Body of pancreas (tissue), 4 donors: ENCODE data around the gene CHAC1. TPM values are rescaled to one million over a fixed set of nuclear protein-coding genes. Genes with fewer than 3 reads are reported as not detected.

Experiments
- ATAC-seq: fragments of 150-250 bp; one replicate; pipeline ENCODE4 v1.9.1; 2016
- DNase-seq, 4 donors: peaks; one replicate each; pipeline ENCODE4 v3.0.0-alpha.2; 2019
- H3K27ac ChIP-seq, 4 donors: fragments of 200-600 bp; sonication (generic); 1 replicate in 3 of 4; 2 replicates in 1 of 4; pipeline versions ENCODE4 v1.5.1 to v1.6.1; 2016 to 2019; ENCODE audit warnings: mild to moderate bottlenecking in 1 of 4, mixed read lengths in 1 of 4, moderate library complexity in 1 of 4
- H3K27me3 ChIP-seq, 2 donors: fragments of 200-600 bp; sonication (generic); one replicate each; pipeline ENCODE4 v1.6.0; 2016; ENCODE audit warnings: mild to moderate bottlenecking in 1 of 2
- H3K36me3 ChIP-seq, 2 donors: fragments of 200-600 bp; sonication (generic); replicated peaks in 1 of 2; 2 replicates each; pipeline ENCODE4 v1.5.1; 2016; ENCODE audit warnings: low read depth in 2 of 2; ENCODE audit not compliant: insufficient read depth in 1 of 2
- H3K4me1 ChIP-seq: fragments of 200-600 bp; sonication (generic); one replicate; pipeline ENCODE4 v1.6.0; 2016
- H3K4me3 ChIP-seq, 2 donors: fragments of 200-600 bp; sonication (generic); 1 replicate in 1 of 2; 2 replicates in 1 of 2; pipeline ENCODE4 v1.5.1; 2016 to 2019
- H3K9me3 ChIP-seq, 3 donors: fragments of 200-600 bp; sonication (generic); 1 replicate in 2 of 3; 2 replicates in 1 of 3; pipeline ENCODE4 v1.5.1; 2016
- CTCF ChIP-seq, 7 experiments: fragments of 450-650 bp in 4 of 7; fragments of 200-600 bp in 3 of 7; sonication (generic) in 3 of 7; IDR thresholded peaks; one replicate each; pipeline ENCODE4 v1.5.1; 2016 to 2019; ENCODE audit warnings: antibody characterized with exemption in 7 of 7
- POLR2A ChIP-seq, 3 donors: fragments of 450-650 bp; IDR thresholded peaks; one replicate each; pipeline ENCODE4 v1.6.1; 2016; ENCODE audit warnings: antibody characterized with exemption in 3 of 3, mild to moderate bottlenecking in 2 of 3
- WGBS, 2 donors: methylation state at CpG; one replicate each; pipeline ENCODE4 v1.1.5; 2017; 5-methylcytosine and 5-hydroxymethylcytosine counted together
- intact Hi-C: fragments of 100-400 bp; cut with DNase I; formaldehyde crosslinking; loops from one replicate; pipeline ENCODE4 v1.15.1; 2023
- total RNA-seq, 2 donors: library from RNA; depleted of rRNA; stranded (reverse); fragments of >200 nt; gene quantifications; one replicate each; pipeline ENCODE4 v1.1.0, GENCODE V29; 2016

CHAC1 gene
- total RNA-seq, 2 donors from 2014 or later, result 4.0 to 4.7 TPM

- H3K4me3 ChIP-seq, result no peak overlapping the region
- H3K27me3 ChIP-seq, result peaks cover 0 to 13% of the 10 kb centered on the region in 2 donors
- H3K36me3 ChIP-seq, result no peaks in the 10 kb centered on the region
- WGBS, 2 donors, result 57 to 58% methylated on average over 4 to 11 of the region's 11 CpGs
- H3K9me3 ChIP-seq, result no peaks in the 10 kb centered on the region
- H3K4me1 ChIP-seq, result peaks cover 42% of the 10 kb centered on the region
- intact Hi-C loops, result no loop called here
- no peak for ATAC-seq
- H3K27ac ChIP-seq, result no peak overlapping the region
- no peak for TF ChIP-seq POLR2A (IDR thresholded peaks at IDR 0.05)
- DNase-seq, result no peak
Measured at GRCh38 chr15:40932649-40933516, 20.4 kb upstream of the CHAC1 start.

GRCh38 chr15:40933517-40933902, 19.8 kb upstream of the CHAC1 start:
- Histone ChIP-seq H3K36me3 (no peaks in the 10 kb centered on the region), H3K4me1 (peaks cover 36% of the 10 kb centered on the region), H3K27ac (no peak overlapping the region), H3K9me3 (no peaks in the 10 kb centered on the region), H3K4me3 (no peak overlapping the region), H3K27me3 (peaks cover 0 to 10% of the 10 kb centered on the region in 2 donors)
- 56 to 68% methylated on average over 3 of the region's 3 CpGs for WGBS, 2 donors
- ATAC-seq, result no peak
- no peak for DNase-seq
- TF ChIP-seq POLR2A (IDR thresholded peaks at IDR 0.05), result no peak
- TF ChIP-seq CTCF (IDR thresholded peaks at IDR 0.05), result no peak
- intact Hi-C loops, result no loop called here

GRCh38 chr15:40934457-40934856, 18.8 kb upstream of the CHAC1 start:
- 95% methylated on average over 6 of the region's 6 CpGs; no CpG with 5 or more reads in 1 of the 2 donors for WGBS, 2 donors

GRCh38 chr15:40936234-40936708, 17.0 kb upstream of the CHAC1 start:
- WGBS, 2 donors, result 86 to 87% methylated on average over 3 to 31 of the region's 31 CpGs
- Histone ChIP-seq H3K27me3 (peaks cover 0 to 2% of the 10 kb centered on the region in 2 donors), H3K36me3 (no peaks in the 10 kb centered on the region), H3K9me3 (no peaks in the 10 kb centered on the region), H3K4me1 (peaks cover 15% of the 10 kb centered on the region), H3K27ac (no peak overlapping the region), H3K4me3 (no peak overlapping the region)
- no peak for TF ChIP-seq POLR2A (IDR thresholded peaks at IDR 0.05)
- DNase-seq, result no peak
- ATAC-seq, result no peak
- intact Hi-C loops, result no loop called here

More at GRCh38 chr15:40934457-40934856, 18.8 kb upstream of the CHAC1 start:
- no peak overlapping the region for H3K4me3 ChIP-seq
- H3K36me3 ChIP-seq, result no peaks in the 10 kb centered on the region
- peaks cover 0 to 5% of the 10 kb centered on the region in 2 donors for H3K27me3 ChIP-seq
- no peak for TF ChIP-seq POLR2A (IDR thresholded peaks at IDR 0.05)
- H3K9me3 ChIP-seq, result no peaks in the 10 kb centered on the region
- H3K4me1 ChIP-seq, result peaks cover 26% of the 10 kb centered on the region
- no peak overlapping the region for H3K27ac ChIP-seq
- no peak for ATAC-seq
- DNase-seq, result no peak
- intact Hi-C loops, result no loop called here

- Histone ChIP-seq H3K4me3 (no peak overlapping the region), H3K4me1 (peaks cover 18% of the 10 kb centered on the region), H3K27ac (no peak overlapping the region), H3K9me3 (no peaks in the 10 kb centered on the region), H3K36me3 (no peaks in the 10 kb centered on the region), H3K27me3 (no peaks in the 10 kb centered on the region)
- no peak for DNase-seq
- no peak for ATAC-seq
- intact Hi-C loops, result no loop called here
- 84 to 85% methylated on average over 14 to 15 of the region's 15 CpGs for WGBS, 2 donors
- TF ChIP-seq POLR2A (IDR thresholded peaks at IDR 0.05) (no peak), CTCF (IDR thresholded peaks at IDR 0.05) (no peak)
Measured at GRCh38 chr15:40936709-40937666, 16.3 kb upstream of the CHAC1 start.
